ENCODE measurements around the gene C6orf47. TPM values are rescaled to one million over a fixed set of nuclear protein-coding genes. Genes with fewer than 3 reads are reported as not detected.

C6orf47 gene
- polyA plus RNA-seq, 3 donors = 19.4 to 20.7 (median 20.4) TPM

- no peak for DNase-seq (ENCODE audit: low read depth in 3 of 3, low spot score in 2 of 3)
These were observed 43.6 kb downstream of the C6orf47 start for GRCh38 chr6:31617010-31617409.

- DNase-seq (ENCODE audit: low read depth in 3 of 3, low spot score in 2 of 3) = no peak
These were observed 44.8 kb downstream of the C6orf47 start for GRCh38 chr6:31615748-31616147.

- no peak for DNase-seq (ENCODE audit: low read depth in 3 of 3, low spot score in 2 of 3)
These were observed 45.6 kb downstream of the C6orf47 start, which contains the start of gene AIF1 for GRCh38 chr6:31614684-31615578. Gene AIF1, plus strand, starts transcription at chr6:31615234. Its CDS starts 96 bp downstream, at chr6:31615330.

- DNase-seq (ENCODE audit: low read depth in 3 of 3, low spot score in 2 of 3) = no peak
These were observed 46.4 kb downstream of the C6orf47 start for GRCh38 chr6:31614075-31614619.

GRCh38 chr6:31610968-31611367, 49.6 kb downstream of the C6orf47 start:
- no peak for DNase-seq (ENCODE audit: low read depth in 3 of 3, low spot score in 2 of 3)

GRCh38 chr6:31609519-31610406, 50.8 kb downstream of the C6orf47 start:
- no peak for DNase-seq (ENCODE audit: low read depth in 3 of 3, low spot score in 2 of 3)

Other genes starting within 250 kb of the C6orf47 start
- 1 to 10 TPM; 1.0 to 1.4 (median 1.2) TPM for gene MICB, start 162.6 kb downstream of the C6orf47 start, polyA plus RNA-seq (ENCODE audit: insufficient read length in 3 of 3)
- 10 to 100 TPM; 13.6 to 24.1 (median 17.7) TPM for gene MCCD1, start 131.8 kb downstream of the C6orf47 start, polyA plus RNA-seq (ENCODE audit: insufficient read length in 3 of 3)
- gene DDX39B, start 118.8 kb downstream of the C6orf47 start, polyA plus RNA-seq (ENCODE audit: insufficient read length in 3 of 3) = 100 to 1,000 TPM; 509 to 546 (median 538) TPM
- gene ATP6V1G2, start 114.2 kb downstream of the C6orf47 start, polyA plus RNA-seq (ENCODE audit: insufficient read length in 3 of 3) = 1 to 10 TPM; 5.7 to 7.5 (median 7.3) TPM
- 10 to 100 TPM; 17.6 to 19.3 (median 19.1) TPM for gene NFKBIL1, start 113.2 kb downstream of the C6orf47 start, polyA plus RNA-seq (ENCODE audit: insufficient read length in 3 of 3)
- gene LTA, start 88.5 kb downstream of the C6orf47 start, polyA plus RNA-seq (ENCODE audit: insufficient read length in 3 of 3) = under 1 TPM; 0.13 to 0.15 (median 0.14) TPM
- under 1 TPM; 0.16 to 0.31 (median 0.19) TPM for gene TNF, start 85.2 kb downstream of the C6orf47 start, polyA plus RNA-seq (ENCODE audit: insufficient read length in 3 of 3)
- 1 to 10 TPM in 2 of 3 donors, under 1 TPM in 1; 0.89 to 1.4 (median 1.2) TPM for gene LTB, start 78.4 kb downstream of the C6orf47 start, polyA plus RNA-seq (ENCODE audit: insufficient read length in 3 of 3)
- gene LST1, start 74.5 kb downstream of the C6orf47 start, polyA plus RNA-seq (ENCODE audit: insufficient read length in 3 of 3) = 1 to 10 TPM; 4.9 to 6.5 (median 5.2) TPM
- under 1 TPM in 1 of 3 donors, not detected in 2; 0.16 TPM for gene NCR3, start 67.8 kb downstream of the C6orf47 start, polyA plus RNA-seq (ENCODE audit: insufficient read length in 3 of 3)
- 10 to 100 TPM; 87.4 to 99.7 (median 94.8) TPM for gene AIF1, start 45.5 kb downstream of the C6orf47 start, polyA plus RNA-seq (ENCODE audit: insufficient read length in 3 of 3)
- gene PRRC2A, start 40.1 kb downstream of the C6orf47 start, polyA plus RNA-seq (ENCODE audit: insufficient read length in 3 of 3) = 100 to 1,000 TPM; 131 to 142 (median 140) TPM
- 100 to 1,000 TPM; 212 to 228 (median 226) TPM for gene BAG6, start 8.1 kb downstream of the C6orf47 start, polyA plus RNA-seq (ENCODE audit: insufficient read length in 3 of 3)
- gene APOM, start 4.9 kb downstream of the C6orf47 start, polyA plus RNA-seq (ENCODE audit: insufficient read length in 3 of 3) = 100 to 1,000 TPM in 2 of 3 donors, 10 to 100 TPM in 1; 91.6 to 131 (median 120) TPM
- 10 to 100 TPM; 29.5 to 31.0 (median 30.8) TPM for gene GPANK1, start 4.2 kb upstream of the C6orf47 start, polyA plus RNA-seq (ENCODE audit: insufficient read length in 3 of 3)
- 100 to 1,000 TPM; 234 to 239 (median 236) TPM for gene CSNK2B, start 5.3 kb upstream of the C6orf47 start, polyA plus RNA-seq (ENCODE audit: insufficient read length in 3 of 3)
- gene LY6G5B, start 9.2 kb upstream of the C6orf47 start, polyA plus RNA-seq (ENCODE audit: insufficient read length in 3 of 3) = 10 to 100 TPM; 10.4 to 15.6 (median 12.0) TPM
- gene LY6G5C, start 20.3 kb upstream of the C6orf47 start, polyA plus RNA-seq (ENCODE audit: insufficient read length in 3 of 3) = 1 to 10 TPM; 2.4 to 3.2 (median 2.5) TPM
- gene ABHD16A, start 42.5 kb upstream of the C6orf47 start, polyA plus RNA-seq (ENCODE audit: insufficient read length in 3 of 3) = 10 to 100 TPM; 54.8 to 57.3 (median 55.2) TPM
- 1 to 10 TPM in 1 of 3 donors, under 1 TPM in 2; 0.44 to 1.5 (median 0.98) TPM for gene LY6G6F, start 46.1 kb upstream of the C6orf47 start, polyA plus RNA-seq (ENCODE audit: insufficient read length in 3 of 3)
- gene LY6G6D, start 54.6 kb upstream of the C6orf47 start, polyA plus RNA-seq (ENCODE audit: insufficient read length in 3 of 3) = under 1 TPM in 1 of 3 donors, not detected in 2; 0.34 TPM
- under 1 TPM; 0.18 to 0.28 (median 0.22) TPM for gene LY6G6C, start 61.0 kb upstream of the C6orf47 start, polyA plus RNA-seq (ENCODE audit: insufficient read length in 3 of 3)
- 1 to 10 TPM; 1.1 to 2.3 (median 1.4) TPM for gene MPIG6B, start 62.6 kb upstream of the C6orf47 start, polyA plus RNA-seq (ENCODE audit: insufficient read length in 3 of 3)
- gene DDAH2, start 68.5 kb upstream of the C6orf47 start, polyA plus RNA-seq (ENCODE audit: insufficient read length in 3 of 3) = 100 to 1,000 TPM; 157 to 166 (median 162) TPM
- gene CLIC1, start 75.8 kb upstream of the C6orf47 start, polyA plus RNA-seq (ENCODE audit: insufficient read length in 3 of 3) = 100 to 1,000 TPM; 313 to 334 (median 325) TPM
- gene MSH5, start 79.2 kb upstream of the C6orf47 start, polyA plus RNA-seq (ENCODE audit: insufficient read length in 3 of 3) = 10 to 100 TPM; 13.8 to 16.7 (median 15.3) TPM
- gene SAPCD1, start 101.9 kb upstream of the C6orf47 start, polyA plus RNA-seq (ENCODE audit: insufficient read length in 3 of 3) = 1 to 10 TPM; 2.1 to 7.4 (median 6.0) TPM
- gene VWA7, start 116.5 kb upstream of the C6orf47 start, polyA plus RNA-seq (ENCODE audit: insufficient read length in 3 of 3) = 1 to 10 TPM; 6.8 to 9.4 (median 8.5) TPM
- 10 to 100 TPM; 57.2 to 59.4 (median 58.1) TPM for gene VARS1, start 135.0 kb upstream of the C6orf47 start, polyA plus RNA-seq (ENCODE audit: insufficient read length in 3 of 3)
- gene LSM2, start 146.2 kb upstream of the C6orf47 start, polyA plus RNA-seq (ENCODE audit: insufficient read length in 3 of 3) = 10 to 100 TPM; 86.8 to 93.1 (median 87.3) TPM
- 1 to 10 TPM; 4.1 to 4.3 (median 4.3) TPM for gene HSPA1L, start 154.5 kb upstream of the C6orf47 start, polyA plus RNA-seq (ENCODE audit: insufficient read length in 3 of 3)
- 100 to 1,000 TPM in 1 of 3 donors, 10 to 100 TPM in 2; 83.5 to 115 (median 87.1) TPM for gene HSPA1A, start 154.8 kb upstream of the C6orf47 start, polyA plus RNA-seq (ENCODE audit: insufficient read length in 3 of 3)
- gene HSPA1B, start 167.0 kb upstream of the C6orf47 start, polyA plus RNA-seq (ENCODE audit: insufficient read length in 3 of 3) = 100 to 1,000 TPM; 112 to 164 (median 134) TPM
- 10 to 100 TPM; 69.0 to 89.7 (median 77.5) TPM for gene NEU1, start 202.0 kb upstream of the C6orf47 start, polyA plus RNA-seq (ENCODE audit: insufficient read length in 3 of 3)
- gene SLC44A4, start 218.2 kb upstream of the C6orf47 start, polyA plus RNA-seq (ENCODE audit: insufficient read length in 3 of 3) = 10 to 100 TPM; 34.7 to 45.8 (median 43.8) TPM
- gene EHMT2, start 236.9 kb upstream of the C6orf47 start, polyA plus RNA-seq (ENCODE audit: insufficient read length in 3 of 3) = 10 to 100 TPM; 67.9 to 74.0 (median 68.5) TPM
- 10 to 100 TPM; 23.5 to 27.3 (median 25.5) TPM for gene ZBTB12, start 241.3 kb upstream of the C6orf47 start, polyA plus RNA-seq (ENCODE audit: insufficient read length in 3 of 3)

All from right renal cortex interstitium (tissue), 3 donors.